Stimulated activated CD4-positive, alpha-beta T cell treated with anti-CD3 and anti-CD28 coated beads, Interleukin-1b, Interleukin-23, amount 100 ng/mL, for 24 hours (primary cell): ENCODE results near the gene JAKMIP1.
A peak's percentile ranks its signal among the peaks of the same experiment; 100 is the strongest.

ENCODE experiments used
- DNase-seq, 4 experiments: peaks; one replicate each; pipeline ENCODE4 v3.0.0-alpha.2; 2020; ENCODE audit warnings: low read depth in 4 of 4, low spot score in 1 of 4

JAKMIP1 gene

GRCh38 chr4:6204871-6205566, 4.7 kb upstream of the JAKMIP1 start:
- DNase-seq = no peak

- DNase-seq = no peak
Measured at GRCh38 chr4:6204098-6204497, 3.7 kb upstream of the JAKMIP1 start.

GRCh38 chr4:6201580-6202091, 1.3 kb upstream of the JAKMIP1 start:
- no peak for DNase-seq

GRCh38 chr4:6200922-6201362, 593 bp upstream of the JAKMIP1 start:
- DNase-seq = no peak

- no peak for DNase-seq
Measured at GRCh38 chr4:6199422-6199921, 877 bp downstream of the JAKMIP1 start.

- no peak for DNase-seq
Measured at GRCh38 chr4:6198768-6199421, 1.5 kb downstream of the JAKMIP1 start.

GRCh38 chr4:6198278-6198677, 2.1 kb downstream of the JAKMIP1 start:
- DNase-seq = peak in 2 of 4 experiments; percentile 17 to 55

- DNase-seq = no peak
Measured at GRCh38 chr4:6197433-6198174, 2.7 kb downstream of the JAKMIP1 start.

- DNase-seq = no peak
Measured at GRCh38 chr4:6196871-6197270, 3.5 kb downstream of the JAKMIP1 start.

GRCh38 chr4:6196324-6196723, 4.0 kb downstream of the JAKMIP1 start:
- DNase-seq = no peak

- no peak for DNase-seq
Measured at GRCh38 chr4:6195602-6196319, 4.6 kb downstream of the JAKMIP1 start.

GRCh38 chr4:6194458-6195195, 5.7 kb downstream of the JAKMIP1 start:
- no peak for DNase-seq

- DNase-seq = no peak
Measured at GRCh38 chr4:6193399-6193798, 7.0 kb downstream of the JAKMIP1 start.

GRCh38 chr4:6192245-6192644, 8.1 kb downstream of the JAKMIP1 start:
- DNase-seq = no peak

- no peak for DNase-seq
Measured at GRCh38 chr4:6191448-6192130, 8.8 kb downstream of the JAKMIP1 start.

GRCh38 chr4:6190486-6190885, 9.9 kb downstream of the JAKMIP1 start:
- DNase-seq = no peak

GRCh38 chr4:6189511-6189910, 10.8 kb downstream of the JAKMIP1 start:
- DNase-seq = no peak

GRCh38 chr4:6188687-6189305, 11.6 kb downstream of the JAKMIP1 start:
- DNase-seq = no peak

- no peak for DNase-seq
Measured at GRCh38 chr4:6184169-6184568, 16.2 kb downstream of the JAKMIP1 start.
